SK-N-SH (cell line): ENCODE results near the gene PRMT5. TPM values are rescaled to one million over a fixed set of nuclear protein-coding genes. Genes with fewer than 3 reads are reported as not detected.

ENCODE experiments used
- CTCF ChIA-PET: fragments of 300-600, 350-600 bp; formaldehyde crosslinking; extraction: SDS; loops from one replicate; lab custom pipeline; 2021; lab: Yijun Ruan, JAX
- POLR2A ChIA-PET: fragments of 350-600 bp; sonication (Branson Sonifier 250); formaldehyde crosslinking; extraction: SDS; loops from one replicate; lab custom pipeline; 2020; ENCODE audit warnings: antibody characterized with exemption, inconsistent platforms; lab: Yijun Ruan, JAX
- DNase-seq: peaks from one replicate; pipeline ENCODE4 v3.0.0; 2012
- H2AFZ ChIP-seq: fragments of 200-600 bp; sonication (generic); 2 replicates; pipeline ENCODE4 v1.8.1; 2016; ENCODE audit warnings: antibody characterized with exemption, mild to moderate bottlenecking, low read depth
- H3F3A ChIP-seq: fragments of 200-600 bp; sonication (generic); replicated peaks from 2 replicates; pipeline ENCODE3; 2016; ENCODE audit warnings: antibody characterized with exemption, mild to moderate bottlenecking; ENCODE audit not compliant: insufficient read depth
- H3K27ac ChIP-seq, 2 experiments: fragments of 200-500 bp in 1 of 2; fragments of 200-600 bp in 1 of 2; sonication (Bioruptor generic) in 1 of 2; sonication (generic), shearing (Covaris generic) in 1 of 2; 2 replicates each; pipeline versions ENCODE4 v1.5.1 to v1.6.1; 2014 to 2016; ENCODE audit warnings: low read depth in 2 of 2, inconsistent platforms in 1 of 2, low read length in 1 of 2, mild to moderate bottlenecking in 1 of 2, mixed read lengths in 1 of 2
- H3K27me3 ChIP-seq: fragments of 200-600 bp; sonication (generic), shearing (Covaris generic); 2 replicates; pipeline ENCODE4 v1.6.1; 2016; ENCODE audit warnings: mixed run types; ENCODE audit not compliant: insufficient read depth
- H3K36me3 ChIP-seq, 2 experiments: fragments of 200-500 bp in 1 of 2; fragments of 200-600 bp in 1 of 2; sonication (Bioruptor generic) in 1 of 2; sonication (generic) in 1 of 2; replicated peaks in 1 of 2; 2 replicates each; pipeline versions ENCODE3 to v1.5.1; 2014 to 2016; ENCODE audit warnings: low read length in 1 of 2, mild to moderate bottlenecking in 1 of 2; ENCODE audit not compliant: insufficient read depth in 2 of 2, control insufficient read depth in 1 of 2
- H3K4me1 ChIP-seq, 2 experiments: fragments of 200-500 bp in 1 of 2; fragments of 200-600 bp in 1 of 2; sonication (Bioruptor generic) in 1 of 2; sonication (generic), shearing (Covaris generic) in 1 of 2; 2 replicates each; pipeline versions ENCODE4 v1.5.1 to v1.6.1; 2014 to 2016; ENCODE audit warnings: low read depth in 1 of 2, low read length in 1 of 2, mixed run types in 1 of 2; ENCODE audit not compliant: insufficient read depth in 2 of 2, control insufficient read depth in 1 of 2
- H3K4me2 ChIP-seq: fragments of 200-600 bp; sonication (generic), shearing (Covaris generic); 2 replicates; pipeline ENCODE4 v1.6.1; 2017; ENCODE audit warnings: mixed run types
- H3K4me3 ChIP-seq, 2 experiments: fragments of 200-500 bp in 1 of 2; fragments of 200-600 bp in 1 of 2; sonication (Bioruptor generic) in 1 of 2; sonication (generic), shearing (Covaris generic) in 1 of 2; 2 replicates each; pipeline versions ENCODE4 v1.5.1 to v1.8.1; 2014 to 2016; ENCODE audit warnings: low read depth in 2 of 2, inconsistent platforms in 1 of 2, low read length in 1 of 2, mild to moderate bottlenecking in 1 of 2, mixed read lengths in 1 of 2, moderate library complexity in 1 of 2
- H3K79me2 ChIP-seq: fragments of 200-600 bp; sonication (generic); 2 replicates; pipeline ENCODE4 v1.8.1; 2017; ENCODE audit warnings: mild to moderate bottlenecking; ENCODE audit not compliant: insufficient read depth
- H3K9ac ChIP-seq: fragments of 200-600 bp; sonication (generic); 2 replicates; pipeline ENCODE4 v1.6.1; 2017; ENCODE audit warnings: mixed run types
- H3K9me2 ChIP-seq: fragments of 200-600 bp; sonication (generic); 2 replicates; pipeline ENCODE4 v1.6.1; 2017; ENCODE audit warnings: mixed run types
- H3K9me3 ChIP-seq: fragments of 200-600 bp; sonication (generic); 2 replicates; pipeline ENCODE4 v1.6.1; 2017; ENCODE audit warnings: mixed run types, mild to moderate bottlenecking, moderate library complexity
- H4K20me1 ChIP-seq: fragments of 200-600 bp; sonication (generic); 2 replicates; pipeline ENCODE4 v1.6.1; 2017; ENCODE audit warnings: mild to moderate bottlenecking, mixed run types; ENCODE audit not compliant: insufficient read depth
- CHD2 ChIP-seq: fragments of 150-350 bp; IDR thresholded peaks from 2 replicates; pipeline ENCODE4 v1.6.1; 2018; ENCODE audit warnings: low read length; ENCODE audit not compliant: partially characterized antibody
- EP300 ChIP-seq, 2 experiments: IDR thresholded peaks; 2 replicates each; pipeline versions ENCODE4 v1.4.0 to v1.6.1; 2012; ENCODE audit warnings: borderline replicate concordance in 1 of 2, low read depth in 1 of 2, low read length in 1 of 2
- FOSL2 ChIP-seq: IDR thresholded peaks from 2 replicates; pipeline ENCODE4 v1.4.0; 2012; ENCODE audit warnings: low read depth, mild to moderate bottlenecking, moderate library complexity, borderline replicate concordance
- FOXJ3 ChIP-seq: sonication (generic); formaldehyde crosslinking; IDR thresholded peaks from 2 replicates; pipeline ENCODE4 v1.5.1; 2020; ENCODE audit warnings: mild to moderate bottlenecking, missing genetic modification reagents
- IRF3 ChIP-seq: fragments of 150-350 bp; IDR thresholded peaks from 2 replicates; pipeline ENCODE4 v1.6.1; 2016; ENCODE audit warnings: mild to moderate bottlenecking, low read depth, low read length
- MEF2A ChIP-seq: IDR thresholded peaks from 2 replicates; pipeline ENCODE4 v1.4.0; 2012; ENCODE audit warnings: low read depth, borderline replicate concordance
- POLR2AphosphoS5 ChIP-seq: IDR thresholded peaks from 2 replicates; pipeline ENCODE4 v1.6.1; 2012; ENCODE audit warnings: low read depth, low read length
- RCOR1 ChIP-seq: fragments of 150-350 bp; IDR thresholded peaks from 2 replicates; pipeline ENCODE4 v1.6.1; 2017; ENCODE audit warnings: antibody characterized with exemption, low read length
- REST ChIP-seq: IDR thresholded peaks from 2 replicates; pipeline ENCODE4 v1.6.1; 2012; ENCODE audit warnings: mild to moderate bottlenecking, low read depth, low read length, moderate library complexity
- RFX5 ChIP-seq: IDR thresholded peaks from 2 replicates; pipeline ENCODE4 v1.6.1; 2012; ENCODE audit warnings: mild to moderate bottlenecking, improper control_type of control experiment, low read length
- RXRA ChIP-seq: IDR thresholded peaks from 2 replicates; pipeline ENCODE4 v1.4.0; 2012; ENCODE audit warnings: low read depth, mild to moderate bottlenecking, borderline replicate concordance
- SIN3A ChIP-seq: IDR thresholded peaks from 2 replicates; pipeline ENCODE4 v1.6.1; 2012; ENCODE audit warnings: low read depth, mild to moderate bottlenecking, low read length, moderate library complexity, borderline replicate concordance
- USF2 ChIP-seq: fragments of 150-350 bp; IDR thresholded peaks from 2 replicates; pipeline ENCODE4 v1.6.1; 2017; ENCODE audit warnings: antibody characterized with exemption, low read length, low read depth, borderline replicate concordance
- YY1 ChIP-seq: IDR thresholded peaks from 2 replicates; pipeline ENCODE4 v1.4.0; 2012; ENCODE audit warnings: low read depth, mild to moderate bottlenecking
- WGBS: methylation state at CpG from one replicate; pipeline ENCODE4 v1.1.6; 2017; ENCODE audit warnings: low lambda C conversion rate; 5-methylcytosine and 5-hydroxymethylcytosine counted together
- polyA plus RNA-seq, 3 experiments: library from polyadenylated mRNA; depleted of rRNA; stranded (reverse); fragments of >200 nt; gene quantifications; 2 replicates each; pipeline ENCODE4 v1.2.3, GENCODE V29; 2012
- TF ChIP-seq, protein P1 (sequence below): IDR thresholded peaks from 2 replicates; pipeline ENCODE4; 2012

PRMT5 gene
- polyA plus RNA-seq, 1 of the 3 experiments (the other 2 are of a cell fraction), result 132 TPM

- no peaks in the 10 kb centered on the region for H3K9me3 ChIP-seq
- ChIA-PET CTCF (no interaction called here), POLR2A (interaction anchor here (0.6 kb wide), 1 partner anchor 11 kb away, joined by 3 read pairs; the partner anchor contains the start of gene RBM23)
- H3K27ac ChIP-seq, result no peak overlapping the region
- 92% methylated on average over 8 of the region's 8 CpGs for WGBS
- H3K9me2 ChIP-seq, result no peaks in the 10 kb centered on the region
- no peaks in the 10 kb centered on the region for H3K27me3 ChIP-seq
- H3K4me3 ChIP-seq, result no peak overlapping the region
- DNase-seq, result no peak
- no peaks in the 10 kb centered on the region for H4K20me1 ChIP-seq
- H3F3A ChIP-seq, result peaks cover 5% of the 10 kb centered on the region
- H3K4me1 ChIP-seq, result no peaks in the 10 kb centered on the region
- H2AFZ ChIP-seq, result no peak overlapping the region
- H3K4me2 ChIP-seq, result no peak overlapping the region
- peaks cover 44% of the 10 kb centered on the region for H3K79me2 ChIP-seq
- peaks cover 43 to 57% of the 10 kb centered on the region in 2 experiments for H3K36me3 ChIP-seq
- no peak overlapping the region for H3K9ac ChIP-seq
- TF ChIP-seq RXRA (no peak), RFX5 (no peak), YY1 (no peak), CHD2 (no peak), MEF2A (no peak), REST (no peak), SIN3A (no peak)
- TF ChIP-seq, protein P1, sequence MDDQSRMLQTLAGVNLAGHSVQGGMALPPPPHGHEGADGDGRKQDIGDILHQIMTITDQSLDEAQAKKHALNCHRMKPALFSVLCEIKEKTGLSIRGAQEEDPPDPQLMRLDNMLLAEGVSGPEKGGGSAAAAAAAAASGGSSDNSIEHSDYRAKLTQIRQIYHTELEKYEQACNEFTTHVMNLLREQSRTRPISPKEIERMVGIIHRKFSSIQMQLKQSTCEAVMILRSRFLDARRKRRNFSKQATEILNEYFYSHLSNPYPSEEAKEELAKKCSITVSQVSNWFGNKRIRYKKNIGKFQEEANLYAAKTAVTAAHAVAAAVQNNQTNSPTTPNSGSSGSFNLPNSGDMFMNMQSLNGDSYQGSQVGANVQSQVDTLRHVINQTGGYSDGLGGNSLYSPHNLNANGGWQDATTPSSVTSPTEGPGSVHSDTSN, result no peak
Observed at GRCh38 chr14:22908601-22909000, 20.6 kb downstream of the PRMT5 start.

- H3K9me2 ChIP-seq, result no peaks in the 10 kb centered on the region
- H3K9me3 ChIP-seq, result no peaks in the 10 kb centered on the region
- H3K27ac ChIP-seq, result no peak overlapping the region
- no peak overlapping the region for H2AFZ ChIP-seq
- peaks cover 49 to 61% of the 10 kb centered on the region in 2 experiments for H3K36me3 ChIP-seq
- WGBS, result 90% methylated on average over 3 of the region's 3 CpGs
- CTCF ChIA-PET, result no interaction called here
- TF ChIP-seq FOSL2, result no peak
- TF ChIP-seq POLR2AphosphoS5, result no peak
- TF ChIP-seq YY1, result no peak
- TF ChIP-seq EP300 (IDR thresholded peaks at IDR 0.05; ENCODE audit: borderline replicate concordance in 1 of 2, low read depth in 1 of 2, low read length in 1 of 2), result no peak
- no peak for TF ChIP-seq IRF3
- no peak for TF ChIP-seq FOXJ3 (CRISPR knock-in tag)
- no peak for TF ChIP-seq RCOR1
- no peak for TF ChIP-seq USF2
- TF ChIP-seq, all 33 proteins: peak for 0
- no peaks in the 10 kb centered on the region for H3K4me1 ChIP-seq
- POLR2A ChIA-PET, result no interaction called here
- H3F3A ChIP-seq, result peaks cover 5% of the 10 kb centered on the region
- no peak overlapping the region for H3K4me2 ChIP-seq
- no peaks in the 10 kb centered on the region for H3K27me3 ChIP-seq
- no peak for DNase-seq
- no peaks in the 10 kb centered on the region for H4K20me1 ChIP-seq
- no peak overlapping the region for H3K9ac ChIP-seq
- no peak overlapping the region for H3K4me3 ChIP-seq
- H3K79me2 ChIP-seq, result peaks cover 32% of the 10 kb centered on the region
Observed at GRCh38 chr14:22907429-22907828, 21.7 kb downstream of the PRMT5 start.
